HG03135 (cell line): ENCODE data around the gene PLEKHJ1.

ENCODE experiments used
- ATAC-seq: cut with Tn5 transposase; IDR thresholded peaks from one replicate; pipeline ENCODE4 v1.9.1; 2021; ENCODE audit warnings: mild to moderate bottlenecking, moderate library complexity; ENCODE audit not compliant: unreplicated experiment

The PLEKHJ1 gene

GRCh38 chr19:2237051-2237868 lies 1.1 kb upstream of the PLEKHJ1 start:
- no peak for ATAC-seq

DNA sequence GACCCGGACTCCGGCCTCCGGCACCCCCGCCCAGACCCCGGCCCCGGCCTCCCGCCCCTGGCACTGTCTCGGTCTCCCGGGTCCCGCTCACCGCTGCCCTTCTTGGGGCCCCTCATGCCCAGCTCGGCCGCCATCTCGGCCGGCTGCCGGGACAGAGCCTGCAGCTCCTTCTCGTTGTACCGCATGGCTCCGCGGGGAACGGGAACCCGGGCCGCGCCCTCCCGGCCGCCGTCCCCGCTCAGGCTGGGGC lies 140 bp downstream of the PLEKHJ1 start:
- ATAC-seq = no peak

- peak; percentile 12 for ATAC-seq
Measured at GRCh38 chr19:2235381-2236063, 607 bp downstream of the PLEKHJ1 start.

- ATAC-seq = no peak
Measured at GRCh38 chr19:2234996-2235380, 1.1 kb downstream of the PLEKHJ1 start.

- no peak for ATAC-seq
Measured at GRCh38 chr19:2233601-2234280, 2.4 kb downstream of the PLEKHJ1 start.

DNA sequence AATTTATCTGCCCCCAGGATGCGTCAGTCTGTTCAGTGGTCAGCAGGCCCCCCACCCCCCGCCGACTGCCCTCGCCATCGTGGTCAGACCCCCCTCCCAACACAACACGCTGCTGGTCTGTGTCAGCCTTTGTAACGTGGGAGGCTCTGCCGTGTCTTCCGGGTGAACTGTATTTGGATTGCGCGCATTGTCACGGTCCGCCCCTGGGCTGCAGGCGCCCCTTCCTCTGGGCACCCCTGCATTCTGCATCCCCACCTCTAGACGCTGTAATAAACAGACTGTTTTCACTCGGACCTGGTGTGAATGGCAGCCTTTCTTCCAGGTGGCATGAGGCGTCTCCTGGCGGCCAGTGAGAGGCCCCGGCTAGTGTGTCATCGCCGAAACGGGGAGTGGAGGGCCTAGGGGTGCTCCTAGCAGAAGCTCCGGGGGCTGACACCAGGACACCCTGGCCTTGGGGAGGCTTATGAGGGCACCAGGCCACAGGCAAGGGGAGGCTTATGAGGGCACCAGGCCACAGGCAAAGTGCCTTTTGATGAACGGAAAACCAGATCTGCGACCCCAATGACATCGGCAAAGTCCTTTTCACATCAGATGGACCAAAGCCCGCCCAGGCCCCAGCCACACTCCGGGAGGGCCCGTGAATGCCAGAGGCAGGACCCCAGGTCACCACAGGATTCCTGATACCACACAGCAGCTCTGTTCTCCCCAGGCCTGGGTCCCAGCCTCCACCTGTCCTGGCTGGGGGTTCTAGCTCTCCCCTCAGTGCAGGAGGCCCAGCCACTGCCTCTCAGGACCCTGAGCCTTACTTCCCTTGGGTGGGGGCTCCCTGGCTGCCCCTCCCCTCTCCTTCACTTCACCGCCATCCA lies 3.6 kb downstream of the PLEKHJ1 start:
- ATAC-seq = no peak

DNA sequence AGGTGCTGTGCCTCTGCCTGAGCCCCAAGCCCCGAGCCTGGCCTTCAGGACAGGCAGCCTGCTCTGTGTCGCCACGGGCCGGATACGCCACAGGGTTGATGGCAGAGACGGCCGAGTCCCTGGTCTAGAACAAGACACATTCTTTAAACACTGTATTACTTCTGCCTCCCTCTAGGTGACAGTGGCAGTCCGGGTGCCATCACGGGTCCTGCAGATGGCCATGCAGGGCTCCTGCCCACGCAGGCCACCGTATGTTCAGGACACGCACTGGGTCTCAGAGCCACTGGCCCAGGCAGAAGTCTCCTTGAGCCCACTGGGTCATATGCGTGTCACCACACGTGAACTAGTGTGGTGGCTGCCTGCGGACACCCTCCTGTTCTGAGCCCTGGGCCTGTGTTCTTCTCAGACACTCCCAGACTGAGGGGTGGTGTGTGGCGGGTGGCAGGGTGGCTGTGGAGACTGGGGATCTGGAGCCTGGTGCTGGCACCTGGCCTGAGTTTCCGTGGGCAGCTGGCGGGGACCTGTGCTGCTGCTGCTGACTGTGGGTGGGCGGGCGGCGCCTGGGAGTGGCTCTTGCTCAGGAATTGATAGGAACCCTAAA lies 4.4 kb downstream of the PLEKHJ1 start:
- no peak for ATAC-seq

GRCh38 chr19:2230807-2231533 lies 5.2 kb downstream of the PLEKHJ1 start:
- ATAC-seq = no peak

DNA sequence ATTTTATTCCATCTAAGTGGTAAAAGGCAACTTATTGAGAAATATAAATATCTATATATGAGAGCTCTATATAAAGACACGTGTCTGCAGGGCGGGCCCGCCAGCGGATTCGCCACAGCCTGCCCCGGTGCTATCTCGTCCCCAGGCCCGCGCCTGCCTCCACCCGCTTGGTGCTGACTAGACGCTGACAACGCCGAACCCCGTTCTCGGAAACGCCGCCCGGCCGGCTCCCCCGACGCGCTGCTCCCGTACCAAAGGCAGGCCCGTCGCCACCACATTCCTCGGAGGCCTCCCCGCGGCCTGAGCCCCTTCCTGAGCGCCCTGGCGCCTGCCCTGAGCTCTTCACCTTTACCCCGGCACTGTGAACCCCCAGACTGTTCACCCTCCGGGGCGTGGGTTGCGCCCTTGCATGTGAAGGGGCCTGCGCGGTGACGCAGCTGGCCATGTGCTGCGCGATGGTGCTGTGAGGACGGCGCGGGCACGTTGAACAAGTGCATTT lies 6.0 kb downstream of the PLEKHJ1 start:
- no peak for ATAC-seq

DNA sequence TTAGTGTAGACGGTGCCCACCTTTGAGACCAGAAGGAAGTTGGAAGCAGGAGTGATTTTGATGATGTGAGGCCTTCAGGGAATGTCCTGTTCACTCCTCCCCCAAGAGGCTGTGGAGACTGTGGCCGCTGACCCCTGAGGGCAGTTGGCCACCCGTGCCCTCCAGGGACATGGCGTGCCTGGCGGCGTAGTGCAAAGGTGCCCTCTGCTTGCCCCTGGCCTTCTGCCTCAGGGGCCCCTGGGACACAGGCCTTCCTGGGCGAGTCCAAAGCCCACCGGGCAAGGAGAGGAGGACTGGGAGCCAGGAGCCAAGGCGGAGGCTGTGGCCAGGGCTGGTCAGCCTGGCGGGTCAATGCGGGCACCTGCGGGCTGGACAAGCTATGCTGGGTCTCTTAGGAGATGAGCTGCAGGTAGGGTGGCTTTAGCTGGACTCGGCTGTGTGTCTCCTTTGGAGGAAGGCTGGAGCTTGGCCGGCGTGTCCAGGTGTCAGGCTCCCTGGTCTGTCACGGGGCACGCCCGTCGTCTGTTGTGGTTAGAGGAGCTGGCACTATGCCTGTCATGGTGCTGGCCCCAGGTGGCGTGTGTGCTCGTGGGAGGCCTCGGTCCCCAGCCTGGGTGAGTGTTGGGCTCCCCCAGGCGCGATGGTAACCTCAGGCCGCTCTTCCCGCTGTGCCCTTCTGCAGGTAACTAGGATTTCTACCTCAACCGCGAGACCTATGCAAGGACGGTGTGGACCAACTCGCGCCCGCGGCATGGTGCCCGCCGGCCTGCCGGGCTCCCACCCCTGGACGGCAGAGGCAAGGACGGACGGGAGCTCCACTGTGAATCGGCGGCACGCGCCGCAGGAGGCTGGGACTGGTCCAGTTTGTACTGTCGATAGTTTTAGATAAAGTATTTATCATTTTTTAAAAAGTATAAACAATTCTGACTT lies 6.8 kb downstream of the PLEKHJ1 start:
- no peak for ATAC-seq

GRCh38 chr19:2228157-2229030 lies 7.7 kb downstream of the PLEKHJ1 start:
- ATAC-seq = no peak

DNA sequence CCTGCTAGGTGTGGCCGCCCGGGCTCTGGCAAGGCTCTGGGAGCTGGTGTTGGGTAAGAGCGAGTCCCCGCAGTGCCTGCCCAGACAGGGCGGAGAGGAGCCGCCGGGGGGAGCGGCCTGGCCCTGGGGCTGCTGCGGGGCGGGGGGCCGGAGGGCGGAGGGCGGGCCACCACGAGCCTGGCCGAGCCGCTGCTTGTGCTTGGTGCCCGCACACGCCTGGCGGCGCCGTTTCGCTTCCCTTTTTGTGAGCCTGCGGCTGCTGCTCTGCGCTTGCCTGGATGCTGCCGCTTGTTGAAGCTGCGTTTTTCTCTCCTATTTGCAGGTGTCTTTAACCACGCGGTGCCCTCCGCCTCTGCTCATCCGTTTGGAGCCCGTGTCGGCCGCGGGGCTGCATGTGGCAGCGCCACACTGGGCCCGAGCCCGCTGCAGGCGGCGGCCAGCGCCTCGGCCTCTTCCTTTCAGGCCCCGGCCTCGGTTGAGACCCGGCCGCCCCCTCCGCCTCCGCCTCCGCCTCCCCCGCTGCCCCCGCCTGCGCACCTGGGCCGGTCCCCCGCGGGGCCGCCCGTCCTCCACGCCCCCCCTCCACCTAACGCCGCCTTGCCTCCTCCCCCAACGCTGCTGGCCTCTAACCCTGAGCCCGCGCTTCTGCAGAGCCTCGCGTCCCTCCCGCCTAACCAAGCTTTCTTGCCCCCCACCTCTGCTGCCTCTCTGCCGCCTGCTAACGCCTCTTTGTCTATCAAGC lies 8.5 kb downstream of the PLEKHJ1 start:
- no peak for ATAC-seq

DNA sequence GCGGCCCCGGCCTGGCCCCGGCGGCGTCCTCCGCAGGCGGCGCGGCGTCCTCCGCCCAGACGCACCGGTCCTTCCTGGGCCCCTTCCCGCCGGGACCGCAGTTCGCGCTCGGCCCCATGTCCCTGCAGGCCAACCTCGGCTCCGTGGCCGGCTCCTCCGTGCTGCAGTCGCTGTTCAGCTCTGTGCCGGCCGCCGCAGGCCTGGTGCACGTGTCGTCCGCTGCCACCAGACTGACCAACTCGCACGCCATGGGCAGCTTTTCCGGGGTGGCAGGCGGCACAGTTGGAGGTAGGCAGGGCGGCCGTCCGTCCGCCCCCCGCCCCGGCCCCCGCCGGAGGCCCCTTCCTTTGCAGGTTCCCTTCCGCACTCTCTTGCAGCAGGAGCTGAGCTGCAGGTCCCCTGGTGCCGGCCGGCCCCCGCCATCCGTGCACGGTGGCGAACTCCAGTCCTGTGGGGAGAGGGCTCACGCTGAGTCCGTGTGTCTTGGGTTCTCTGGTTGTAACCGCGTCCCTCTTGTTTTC lies 9.2 kb downstream of the PLEKHJ1 start:
- ATAC-seq = no peak

DNA sequence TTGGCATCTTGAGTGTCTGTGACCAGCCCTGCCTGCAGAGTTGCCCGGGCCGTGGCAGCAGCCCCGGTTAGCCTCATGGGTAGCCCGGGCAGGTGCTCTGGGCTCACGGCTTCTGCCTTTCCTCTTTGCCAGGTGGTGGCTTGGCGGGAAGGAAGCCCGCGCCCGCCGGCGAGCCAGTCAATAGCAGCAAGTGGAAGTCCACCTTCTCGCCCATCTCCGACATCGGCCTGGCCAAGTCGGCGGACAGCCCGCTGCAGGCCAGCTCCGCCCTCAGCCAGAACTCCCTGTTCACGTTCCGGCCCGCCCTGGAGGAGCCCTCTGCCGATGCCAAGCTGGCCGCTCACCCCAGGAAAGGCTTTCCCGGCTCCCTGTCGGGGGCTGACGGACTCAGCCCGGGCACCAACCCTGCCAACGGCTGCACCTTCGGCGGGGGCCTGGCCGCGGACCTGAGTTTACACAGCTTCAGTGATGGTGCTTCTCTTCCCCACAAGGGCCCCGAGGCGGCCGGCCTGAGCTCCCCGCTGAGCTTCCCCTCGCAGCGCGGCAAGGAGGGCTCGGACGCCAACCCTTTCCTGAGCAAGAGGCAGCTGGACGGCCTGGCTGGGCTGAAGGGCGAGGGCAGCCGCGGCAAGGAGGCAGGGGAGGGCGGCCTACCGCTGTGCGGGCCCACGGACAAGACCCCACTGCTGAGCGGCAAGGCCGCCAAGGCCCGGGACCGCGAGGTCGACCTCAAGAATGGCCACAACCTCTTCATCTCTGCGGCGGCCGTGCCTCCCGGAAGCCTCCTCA lies 9.9 kb downstream of the PLEKHJ1 start:
- ATAC-seq = no peak

DNA sequence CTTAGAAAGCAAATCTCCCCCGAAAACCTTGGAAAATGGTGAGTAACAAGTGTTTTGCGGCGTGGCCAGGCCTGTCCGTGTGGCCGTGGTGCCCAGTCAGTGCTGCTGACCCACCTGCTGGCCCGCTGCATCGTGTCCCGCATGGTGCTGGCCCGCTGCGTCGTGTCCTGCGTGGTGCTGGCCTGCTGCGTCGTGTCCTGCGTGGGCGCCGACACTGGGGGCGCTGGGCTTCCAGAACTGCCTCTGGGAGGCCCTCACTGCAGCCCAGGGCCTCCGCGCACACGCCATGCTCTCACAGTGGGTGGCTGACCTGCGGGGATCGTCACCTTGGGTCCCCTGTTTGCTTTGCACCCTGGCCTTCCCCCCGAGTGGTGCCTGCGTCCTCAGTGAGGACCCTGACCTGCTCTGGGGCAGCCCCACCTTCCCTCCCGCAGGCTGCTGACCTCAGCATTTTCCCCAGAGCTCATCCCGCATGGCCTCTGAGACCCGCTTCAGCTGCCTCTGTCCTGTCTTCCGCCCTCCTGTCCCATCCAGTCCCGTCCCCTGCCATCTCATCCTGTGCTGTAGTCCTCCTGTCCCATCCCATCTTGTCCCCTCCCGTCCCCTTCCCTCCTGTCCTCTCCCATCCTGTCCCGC lies 10.6 kb downstream of the PLEKHJ1 start:
- ATAC-seq = no peak
